GM21825 (cell line): ENCODE data around the gene SCAMP5.

Experiments
- ATAC-seq: cut with Tn5 transposase; IDR thresholded peaks from one replicate; pipeline ENCODE4 v1.9.1; 2021; ENCODE audit warnings: mild to moderate bottlenecking, moderate library complexity; ENCODE audit not compliant: unreplicated experiment

Gene SCAMP5

GRCh38 chr15:75044258-75044878 lies 49.0 kb downstream of the SCAMP5 start:
- ATAC-seq = no peak

DNA sequence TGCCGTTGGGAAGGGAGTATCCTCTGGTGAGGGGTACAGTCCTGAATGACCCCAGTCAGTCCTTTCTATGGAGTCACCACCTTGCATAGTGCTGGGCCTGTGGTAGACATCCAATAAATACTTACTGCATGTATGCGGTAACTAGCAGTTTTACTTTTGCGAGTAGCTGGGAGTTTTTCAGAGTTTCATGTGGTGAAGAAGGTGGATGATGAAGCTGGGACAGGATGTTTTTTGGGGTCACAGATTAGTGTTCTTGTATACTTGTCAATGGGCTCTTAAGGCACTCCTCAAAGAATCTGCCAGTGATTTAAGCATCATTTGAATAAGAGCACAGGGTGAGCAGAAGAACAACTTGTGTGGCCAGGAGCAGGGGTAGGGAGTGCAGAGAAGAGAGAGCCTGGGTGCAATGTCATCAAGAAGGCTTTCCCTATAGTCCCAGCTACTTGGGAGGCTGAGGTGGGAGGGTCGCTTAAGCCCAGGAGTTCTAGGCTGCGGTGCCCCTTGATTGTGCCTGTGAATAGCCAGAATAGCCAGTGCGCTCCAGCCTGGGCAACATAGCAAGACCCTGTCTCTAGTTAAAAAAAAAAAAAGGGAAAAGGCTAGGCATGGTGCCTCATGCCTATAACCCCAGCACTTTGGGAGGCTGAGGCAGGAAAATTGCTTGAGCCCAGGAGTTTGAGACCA lies 50.1 kb downstream of the SCAMP5 start:
- no peak for ATAC-seq

- no peak for ATAC-seq
These were observed 53.0 kb downstream of the SCAMP5 start for GRCh38 chr15:75048394-75048793.

- no peak for ATAC-seq
These were observed 54.0 kb downstream of the SCAMP5 start for GRCh38 chr15:75049392-75049791.

DNA sequence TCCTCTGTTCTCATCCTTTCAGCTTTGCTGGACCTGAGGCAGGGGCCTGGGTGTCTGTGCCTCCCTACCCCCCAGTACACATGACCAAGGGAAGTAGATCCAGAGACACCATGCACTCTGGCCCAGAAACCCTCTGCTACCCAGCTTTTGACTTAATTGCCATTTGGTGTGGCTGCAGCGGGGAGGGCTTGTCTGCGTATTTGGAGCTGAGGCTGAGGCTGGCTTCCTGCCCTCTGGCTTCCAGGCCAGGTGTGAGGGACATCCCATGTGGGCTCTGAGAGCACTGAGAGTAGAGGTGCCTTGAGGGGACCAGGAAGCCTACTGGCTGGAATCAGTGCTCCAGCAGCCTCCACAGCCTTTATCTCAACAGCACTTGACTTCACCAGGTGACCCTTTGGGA lies 54.9 kb downstream of the SCAMP5 start:
- no peak for ATAC-seq

DNA sequence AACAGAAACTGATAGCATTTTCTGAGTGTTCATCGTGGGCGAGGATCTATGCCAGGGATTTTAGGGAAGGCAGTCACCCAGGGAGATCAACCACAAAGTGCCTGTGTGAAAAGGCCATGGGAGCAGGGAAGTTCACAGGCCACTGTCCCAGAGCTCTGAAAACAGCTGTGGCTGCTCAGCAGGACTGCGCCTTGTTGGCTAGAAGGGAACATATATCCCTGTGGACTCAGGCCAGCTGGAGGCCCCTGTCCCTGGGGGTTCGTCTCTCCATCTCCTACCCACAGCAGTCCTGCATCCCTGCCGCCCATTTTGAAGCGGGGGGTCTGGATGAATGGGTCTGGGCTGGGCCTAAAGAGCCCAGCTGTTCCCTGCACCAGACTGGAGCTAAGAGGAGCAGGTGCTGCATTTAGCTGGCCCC lies 55.8 kb downstream of the SCAMP5 start:
- no peak for ATAC-seq

DNA sequence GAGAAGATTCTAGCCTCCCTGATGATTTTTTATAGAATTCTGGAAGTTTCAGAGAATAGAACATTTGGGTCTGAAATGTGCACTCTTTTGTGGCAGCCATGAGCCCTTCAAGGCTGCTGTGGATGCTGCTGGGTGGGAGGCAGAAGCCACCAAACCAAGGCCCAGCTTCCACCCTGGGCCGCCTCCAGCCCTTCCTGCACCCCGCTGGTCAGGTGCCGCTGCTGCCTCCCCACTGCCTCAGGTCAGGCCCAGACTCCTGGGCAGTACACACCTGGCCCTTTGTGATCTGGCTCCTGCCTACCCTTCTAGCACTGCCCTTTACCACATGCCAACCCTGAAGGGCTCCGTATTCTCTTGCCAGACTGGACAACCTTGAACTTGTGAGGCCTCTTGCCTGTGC lies 56.3 kb downstream of the SCAMP5 start:
- no peak for ATAC-seq

- ATAC-seq = no peak
These were observed 57.8 kb downstream of the SCAMP5 start for GRCh38 chr15:75052972-75053747.

- ATAC-seq = no peak
These were observed 58.4 kb downstream of the SCAMP5 start for GRCh38 chr15:75053748-75054125.

DNA sequence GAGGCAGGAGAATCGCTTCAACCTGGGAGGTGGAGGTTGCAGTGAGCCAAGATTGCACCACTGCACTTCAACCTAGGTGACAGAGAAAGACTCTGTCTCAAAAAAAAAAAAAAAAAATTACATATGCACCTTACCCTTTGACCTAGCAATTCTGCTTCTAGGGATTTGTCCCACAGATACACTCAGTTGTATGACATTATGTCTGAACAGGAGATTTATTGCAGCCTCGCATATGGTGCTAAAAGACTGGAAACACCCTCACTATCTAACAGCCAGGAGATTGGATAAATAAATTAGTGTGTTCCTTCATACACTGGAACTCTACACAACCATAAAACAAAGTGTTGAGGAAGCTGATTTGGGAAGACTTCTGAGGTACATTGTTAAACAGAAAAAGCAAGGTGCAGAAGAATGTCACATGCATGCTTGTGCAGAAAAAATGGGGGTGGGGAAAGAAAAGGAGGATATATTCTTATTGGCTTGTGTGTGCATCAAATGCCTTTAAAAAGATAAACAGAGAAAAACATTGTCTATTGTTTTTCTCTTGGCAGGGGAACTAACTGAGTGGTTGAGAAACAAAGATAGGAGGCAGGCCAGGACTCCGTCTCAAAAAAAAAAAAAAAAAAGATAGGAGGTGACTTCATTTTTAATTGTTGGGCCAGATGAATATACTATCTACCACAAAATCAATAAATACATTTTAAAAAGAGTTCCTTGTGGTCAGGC lies 59.0 kb downstream of the SCAMP5 start:
- ATAC-seq = no peak

- ATAC-seq = no peak
These were observed 60.7 kb downstream of the SCAMP5 start for GRCh38 chr15:75056036-75056435.

GRCh38 chr15:75058127-75058905 lies 63.0 kb downstream of the SCAMP5 start:
- no peak for ATAC-seq

DNA sequence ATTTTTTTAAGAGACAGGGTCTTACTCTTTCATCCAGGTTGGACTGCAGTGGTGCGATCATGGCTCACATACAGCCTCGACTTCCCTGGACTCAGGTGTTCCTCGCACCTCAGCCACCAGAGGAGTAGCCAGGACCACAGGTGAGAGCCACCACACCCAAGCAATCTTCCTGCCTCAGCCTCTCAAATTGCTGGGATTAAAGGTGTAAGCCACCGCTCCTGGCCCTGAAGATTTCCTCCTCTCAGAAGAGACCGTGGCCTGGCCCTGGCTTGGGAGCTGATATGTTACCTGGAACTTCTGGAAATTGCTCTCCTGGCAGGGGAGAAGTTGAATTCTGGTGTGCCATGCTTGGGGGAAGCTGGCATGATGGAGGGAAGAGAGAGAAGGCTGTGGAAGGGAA lies 64.2 kb downstream of the SCAMP5 start:
- no peak for ATAC-seq

GRCh38 chr15:75061272-75061671 lies 65.9 kb downstream of the SCAMP5 start:
- ATAC-seq = peak; percentile 69

- ATAC-seq = no peak
These were observed 67.3 kb downstream of the SCAMP5 start for GRCh38 chr15:75062706-75063105.

DNA sequence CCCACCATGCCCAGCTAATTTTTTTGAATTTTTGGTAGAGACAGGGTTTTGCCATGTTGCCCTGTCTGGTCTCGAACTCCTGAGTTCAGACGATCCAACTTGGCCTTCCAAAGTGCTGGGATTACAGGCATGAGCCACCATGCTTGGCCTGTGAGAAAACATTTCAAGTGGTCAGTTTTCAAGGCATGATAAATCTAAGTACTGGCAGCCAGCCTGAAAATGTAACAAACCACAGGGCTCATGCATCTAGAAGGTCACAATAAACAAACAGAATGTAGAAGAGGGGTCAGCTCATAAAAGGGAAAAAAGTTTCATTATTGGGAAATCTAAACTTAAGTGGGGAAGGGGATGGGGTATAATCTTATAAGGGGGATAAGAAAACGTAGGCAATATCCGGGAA lies 68.0 kb downstream of the SCAMP5 start:
- ATAC-seq = no peak

DNA sequence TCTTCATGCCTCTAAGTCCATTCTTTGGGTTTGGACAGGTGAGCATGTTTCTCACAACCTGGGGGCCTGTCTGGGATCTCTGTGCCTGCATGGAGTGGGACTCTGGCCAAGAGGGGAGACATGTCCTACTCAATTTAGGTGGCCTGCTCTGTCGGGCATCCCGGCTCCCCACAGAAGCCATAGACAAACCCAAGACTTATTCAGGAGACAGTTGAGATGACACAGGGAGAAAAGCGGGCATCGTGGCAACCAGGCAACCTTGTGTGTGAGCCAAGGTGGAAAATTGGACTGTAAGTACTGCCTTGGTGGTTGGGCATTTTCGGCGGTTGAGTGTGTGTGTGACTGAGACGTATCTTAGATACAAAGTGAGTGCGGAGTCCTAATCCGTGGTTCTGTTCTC lies 68.5 kb downstream of the SCAMP5 start:
- no peak for ATAC-seq

GRCh38 chr15:75064846-75065245 lies 69.5 kb downstream of the SCAMP5 start:
- no peak for ATAC-seq

- no peak for ATAC-seq
These were observed 70.1 kb downstream of the SCAMP5 start for GRCh38 chr15:75065467-75065850.

DNA sequence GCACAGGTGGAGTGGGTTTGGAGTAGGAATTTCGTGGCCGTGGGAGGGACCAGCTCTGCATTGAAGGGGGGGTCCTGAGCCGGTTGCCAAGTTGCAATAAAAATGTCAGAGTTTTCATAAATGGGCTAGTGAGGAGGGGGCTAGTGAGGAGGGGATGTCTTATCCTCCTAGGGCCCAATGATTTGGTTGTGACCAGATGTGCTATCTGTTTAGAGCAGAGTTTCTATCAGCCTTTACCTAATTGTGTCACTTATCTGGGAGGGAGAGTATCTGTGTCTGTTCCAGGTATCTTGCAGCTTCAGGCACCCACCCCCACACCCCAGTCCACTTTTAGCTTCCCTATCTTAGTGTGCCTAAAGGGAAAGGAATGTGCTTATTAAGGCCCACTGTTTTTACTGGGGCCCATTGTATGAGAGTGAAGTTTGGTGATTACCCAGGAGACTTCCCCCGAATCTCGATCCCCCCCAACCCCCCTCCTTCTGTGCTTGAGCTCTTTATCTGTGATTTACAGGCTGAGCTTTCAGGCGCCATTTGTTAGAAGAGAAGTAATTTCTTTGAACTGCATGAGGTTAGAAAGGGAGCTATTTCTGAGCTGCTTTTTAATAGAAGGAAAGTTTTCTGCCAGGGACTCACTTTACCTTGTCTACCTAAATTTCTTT lies 70.6 kb downstream of the SCAMP5 start:
- ATAC-seq = no peak
